ENCODE results near the gene SUSD2.

- TF ChIP-seq ZBTB43 (CRISPR knock-in tag; IDR thresholded peaks at IDR 0.05), result no peak
- TF ChIP-seq SMAD4 (CRISPR knock-in tag; IDR thresholded peaks at IDR 0.05), result no peak
Measured at GRCh38 chr22:24235315-24235714, 54.0 kb downstream of the SUSD2 start.

Data from WTC11 (cell line).